ENCODE results near the gene TOLLIP.
"Not testable (repeated sequence)": the region's sequence is repeated elsewhere in the genome, so short reads cannot be mapped to it uniquely, and the experiment has no call there.

Gene TOLLIP

GRCh38 chr11:1252371-1253102 is 56.9 kb downstream of the TOLLIP start:
- ATAC-seq: no peak

GRCh38 chr11:1251236-1251770 is 58.1 kb downstream of the TOLLIP start:
- no peak for TF ChIP-seq ZNF565 (CRISPR knock-in tag; conservative IDR thresholded peaks at IDR 0.05; ENCODE audit: low read depth)
- no peak for TF ChIP-seq PPARA (CRISPR knock-in tag; IDR thresholded peaks at IDR 0.05; ENCODE audit: borderline replicate concordance)
- TF ChIP-seq POU6F1 (CRISPR knock-in tag; IDR thresholded peaks at IDR 0.05; ENCODE audit: borderline replicate concordance, low read depth): no peak
- no peak for ATAC-seq

More at GRCh38 chr11:1252371-1253102, 56.9 kb downstream of the TOLLIP start:
- TF ChIP-seq ZNF70 (CRISPR knock-in tag; IDR thresholded peaks at IDR 0.05) (no peak), ARNTL (CRISPR knock-in tag; IDR thresholded peaks at IDR 0.05; ENCODE audit: borderline replicate concordance, low read depth) (no peak), ZFP30 (CRISPR knock-in tag; IDR thresholded peaks at IDR 0.05) (no peak), BACH2 (CRISPR knock-in tag; IDR thresholded peaks at IDR 0.05; ENCODE audit: borderline replicate concordance) (no peak), CSRNP3 (CRISPR knock-in tag; IDR thresholded peaks at IDR 0.05) (no peak), POU6F1 (CRISPR knock-in tag; IDR thresholded peaks at IDR 0.05; ENCODE audit: borderline replicate concordance, low read depth) (no peak), TSHZ2 (CRISPR knock-in tag; IDR thresholded peaks at IDR 0.05) (no peak), PPARA (CRISPR knock-in tag; IDR thresholded peaks at IDR 0.05; ENCODE audit: borderline replicate concordance) (no peak), TCF4 (CRISPR knock-in tag; IDR thresholded peaks at IDR 0.05; ENCODE audit: borderline replicate concordance) (no peak), ZNF565 (CRISPR knock-in tag; conservative IDR thresholded peaks at IDR 0.05; ENCODE audit: low read depth) (no peak)

- ATAC-seq: not testable (repeated sequence)
These were observed 59.0 kb downstream of the TOLLIP start for GRCh38 chr11:1250411-1250810.

GRCh38 chr11:1248951-1249350 is 60.5 kb downstream of the TOLLIP start:
- ATAC-seq: not testable (repeated sequence)

- ATAC-seq: not testable (repeated sequence)
These were observed 62.4 kb downstream of the TOLLIP start for GRCh38 chr11:1247026-1247425.

GRCh38 chr11:1246301-1246700 is 63.1 kb downstream of the TOLLIP start:
- not testable (repeated sequence) for ATAC-seq

GRCh38 chr11:1245717-1246116 is 63.7 kb downstream of the TOLLIP start:
- ATAC-seq: not testable (repeated sequence)

- ATAC-seq: not testable (repeated sequence)
These were observed 64.9 kb downstream of the TOLLIP start for GRCh38 chr11:1244557-1244956.

GRCh38 chr11:1243521-1243920 is 65.9 kb downstream of the TOLLIP start:
- not testable (repeated sequence) for ATAC-seq

GRCh38 chr11:1242751-1243150 is 66.7 kb downstream of the TOLLIP start:
- not testable (repeated sequence) for ATAC-seq
